NCI-H748 (cell line): ENCODE measurements around the gene GET3.

Source experiments
- DNase-seq: peaks from one replicate; lab custom pipeline; 2025; ENCODE audit not compliant: unreplicated experiment; lab: John Stamatoyannopoulos, UW

GET3 gene

DNA sequence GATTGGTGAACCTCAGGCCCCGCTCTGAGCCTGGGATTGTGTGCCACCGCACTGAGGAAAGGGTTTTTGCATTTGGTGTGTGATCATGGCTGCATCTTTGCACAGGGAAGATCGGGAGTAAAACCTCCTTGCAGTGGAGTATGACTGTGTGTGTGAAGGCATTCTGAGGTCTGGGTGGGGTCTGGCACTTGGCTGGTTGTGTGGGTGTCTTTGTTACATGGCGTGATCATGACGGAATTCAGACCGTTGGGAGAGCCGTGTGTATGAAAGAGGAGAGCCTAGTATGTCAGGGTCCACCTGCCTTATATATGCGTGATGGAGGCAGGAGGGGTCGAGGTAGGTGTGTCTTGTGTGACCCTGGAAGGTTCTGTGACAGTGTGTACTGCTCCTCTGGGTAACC is 13.6 kb downstream of the GET3 start:
- DNase-seq = no peak

DNA sequence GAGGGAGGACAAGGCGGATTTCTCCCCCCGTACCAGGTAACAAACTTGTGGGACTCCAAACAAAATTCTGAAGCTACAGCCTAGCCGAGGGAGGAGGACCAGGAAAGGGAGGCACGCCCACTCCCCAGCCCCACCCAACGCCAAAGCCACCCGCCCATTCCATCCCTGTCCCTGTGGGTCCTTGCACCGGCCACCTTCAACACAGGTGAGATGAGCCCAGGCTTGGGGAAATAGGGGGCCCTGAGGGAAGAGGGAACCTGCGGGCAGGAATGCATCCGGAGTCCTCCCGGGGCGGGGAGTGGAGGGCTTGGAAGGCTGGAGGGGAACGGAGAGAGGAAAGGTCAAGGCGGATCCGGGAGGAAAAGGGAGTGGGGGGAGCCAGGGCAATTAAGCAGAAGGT is 14.3 kb downstream of the GET3 start, which contains the start of gene BEST2:
Gene BEST2, plus strand, starts transcription at position 157 of the 400 bp plus-strand sequence. CDS start 802 bp downstream, outside the sequence.
- no peak for DNase-seq

DNA sequence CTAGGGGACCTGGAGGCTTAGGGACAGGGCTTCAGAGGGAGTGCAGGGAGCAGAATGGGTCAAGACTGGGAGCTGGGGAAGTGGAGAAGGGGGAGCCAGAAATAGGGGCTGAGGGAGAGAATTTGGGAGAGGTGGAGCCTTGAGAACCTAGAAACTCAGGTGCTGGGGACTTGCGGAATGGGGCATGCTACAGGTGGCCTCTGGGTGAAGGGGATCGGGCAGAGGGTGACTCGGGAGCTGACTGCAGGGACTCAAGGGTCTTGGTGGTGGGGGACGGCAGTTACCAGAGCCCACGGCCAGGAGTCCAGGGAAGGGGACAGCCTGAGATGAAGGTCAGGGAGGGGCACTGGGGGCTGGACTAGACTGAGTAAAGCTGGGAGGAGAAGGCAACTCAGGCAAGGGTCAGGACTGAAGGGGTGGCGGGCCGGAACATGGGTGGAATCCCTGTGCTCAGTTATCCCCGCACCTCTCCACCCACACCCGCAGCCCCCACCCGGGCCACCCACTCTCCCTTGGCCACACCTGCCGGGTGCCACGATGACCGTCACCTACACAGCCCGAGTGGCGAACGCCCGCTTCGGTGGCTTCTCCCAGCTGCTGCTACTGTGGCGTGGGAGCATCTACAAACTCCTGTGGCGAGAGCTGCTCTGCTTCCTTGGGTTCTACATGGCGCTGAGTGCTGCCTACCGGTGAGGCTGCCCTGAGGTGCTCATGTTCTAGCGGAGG is 14.9 kb downstream of the GET3 start:
- no peak for DNase-seq

DNA sequence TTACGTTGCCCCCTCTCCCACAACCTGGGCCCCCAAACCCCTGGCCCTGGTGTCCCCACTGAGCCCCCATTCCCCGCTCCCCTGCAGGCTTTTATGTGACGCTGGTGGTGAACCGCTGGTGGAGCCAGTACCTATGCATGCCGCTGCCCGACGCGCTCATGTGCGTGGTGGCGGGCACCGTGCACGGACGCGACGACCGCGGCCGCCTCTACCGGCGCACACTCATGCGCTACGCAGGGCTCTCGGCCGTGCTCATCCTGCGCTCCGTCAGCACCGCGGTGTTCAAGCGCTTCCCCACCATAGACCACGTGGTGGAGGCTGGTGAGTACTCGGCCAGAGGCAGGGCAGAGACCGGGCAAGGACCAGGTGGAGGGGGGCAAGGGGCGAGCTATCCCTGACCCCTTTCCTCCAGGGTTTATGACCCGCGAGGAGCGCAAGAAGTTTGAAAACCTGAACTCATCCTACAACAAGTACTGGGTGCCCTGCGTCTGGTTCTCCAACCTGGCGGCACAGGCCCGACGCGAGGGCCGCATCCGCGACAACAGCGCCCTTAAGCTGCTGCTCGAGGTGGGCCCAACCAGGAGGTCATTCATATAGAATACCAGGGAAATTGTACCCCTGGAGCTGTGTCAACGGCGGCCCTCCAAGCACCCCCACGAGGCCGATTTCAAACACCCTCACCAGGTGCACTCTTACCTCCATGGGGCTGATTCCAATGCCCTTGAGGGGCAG is 17.3 kb downstream of the GET3 start:
- no peak for DNase-seq

DNA sequence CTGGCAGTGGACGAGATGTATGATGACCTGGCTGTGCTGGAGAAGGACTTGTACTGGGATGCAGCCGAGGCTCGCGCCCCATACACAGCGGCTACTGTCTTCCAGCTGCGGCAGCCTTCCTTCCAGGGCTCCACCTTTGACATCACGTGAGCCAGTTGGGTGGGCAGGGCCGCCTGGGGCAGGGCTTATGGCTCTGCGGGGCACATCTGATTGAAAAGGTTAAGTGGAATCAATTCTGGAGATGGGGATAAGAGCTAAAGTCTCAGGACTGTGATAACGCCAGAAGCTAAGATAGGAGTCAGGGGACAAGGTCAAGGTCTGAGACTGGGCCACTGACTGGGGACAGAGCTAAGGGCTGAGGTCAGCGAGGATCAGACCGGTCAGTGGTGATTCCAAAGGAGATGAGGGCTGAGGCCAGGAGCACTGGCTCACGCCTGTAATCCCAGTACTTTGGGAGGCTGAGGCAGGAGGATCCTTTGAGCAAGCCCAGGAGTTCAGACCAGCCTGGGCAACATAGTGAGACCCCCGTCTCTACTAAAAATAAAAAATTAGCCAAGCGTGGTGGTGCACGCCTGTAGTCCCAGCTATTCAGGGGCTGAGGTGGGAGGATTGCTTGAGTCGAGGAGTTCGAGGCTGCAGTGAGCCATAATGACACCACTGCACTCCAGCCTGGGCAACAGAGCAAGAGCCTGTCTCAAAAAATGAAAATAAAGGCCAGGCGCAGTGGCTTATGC is 19.0 kb downstream of the GET3 start:
- no peak for DNase-seq

DNA sequence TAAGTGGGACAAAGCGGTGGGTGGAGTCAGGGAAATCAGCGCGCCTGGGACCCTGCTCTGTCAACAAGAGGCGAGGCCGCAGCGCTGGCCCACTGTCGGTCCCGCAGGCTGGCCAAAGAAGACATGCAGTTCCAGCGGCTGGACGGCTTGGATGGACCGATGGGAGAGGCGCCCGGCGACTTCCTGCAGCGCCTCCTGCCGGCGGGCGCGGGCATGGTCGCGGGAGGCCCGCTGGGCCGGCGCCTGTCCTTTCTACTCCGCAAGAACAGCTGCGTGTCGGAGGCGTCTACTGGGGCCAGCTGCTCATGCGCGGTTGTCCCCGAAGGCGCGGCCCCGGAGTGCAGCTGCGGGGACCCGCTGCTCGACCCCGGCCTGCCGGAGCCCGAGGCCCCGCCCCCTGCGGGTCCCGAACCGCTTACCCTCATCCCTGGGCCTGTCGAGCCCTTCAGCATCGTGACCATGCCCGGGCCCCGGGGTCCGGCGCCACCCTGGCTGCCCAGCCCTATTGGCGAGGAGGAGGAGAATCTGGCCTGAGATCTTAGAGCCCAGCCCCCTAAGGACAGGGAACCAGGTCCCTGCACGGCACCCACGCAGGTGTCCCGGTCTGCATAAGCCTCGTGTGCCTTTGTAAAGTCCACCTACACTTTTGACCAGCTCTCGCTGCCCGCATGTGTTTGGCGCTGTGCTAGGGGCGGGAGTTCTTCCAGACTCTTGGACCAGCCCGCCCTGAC is 20.4 kb downstream of the GET3 start:
- DNase-seq = peak; percentile 74

DNA sequence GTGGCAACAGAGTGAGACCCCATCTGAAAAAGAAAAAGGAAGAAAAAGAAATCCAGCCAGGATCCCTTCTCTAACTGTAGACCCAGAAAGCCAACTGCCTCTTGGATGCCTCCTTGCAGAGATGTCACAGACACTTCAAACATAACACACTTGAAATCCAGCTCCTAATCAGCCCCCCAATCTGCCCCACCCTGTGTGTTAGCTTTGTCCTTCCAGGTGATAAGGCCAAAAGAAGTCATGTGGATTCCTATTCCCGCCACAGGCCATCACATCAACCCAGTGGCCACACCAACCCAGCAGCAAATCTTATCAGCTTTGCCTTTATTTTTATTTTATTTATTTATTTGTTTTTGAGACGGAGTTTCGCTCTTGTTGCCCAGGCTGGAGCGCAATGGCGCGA is 22.4 kb downstream of the GET3 start:
- no peak for DNase-seq

DNA sequence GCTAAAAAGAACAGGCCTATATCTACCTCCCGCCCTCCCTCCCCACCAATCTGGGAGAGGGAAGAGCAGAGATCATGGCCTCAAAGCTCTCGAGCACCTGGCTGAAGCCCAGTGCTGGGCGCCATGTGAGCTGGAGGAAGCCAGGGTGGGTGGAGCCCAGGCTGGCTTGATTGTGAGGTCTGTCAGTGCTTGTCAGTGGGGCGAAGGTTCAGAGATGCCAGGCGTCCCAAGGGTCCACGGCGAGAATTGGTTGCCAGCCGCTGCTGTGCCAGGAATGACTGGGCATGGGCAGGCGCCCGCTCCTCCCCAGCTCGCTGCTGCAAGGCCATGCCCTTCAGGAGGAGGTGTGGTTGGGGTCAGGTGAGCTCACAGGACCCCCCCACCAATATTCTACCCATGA is 25.8 kb downstream of the GET3 start:
- no peak for DNase-seq

DNA sequence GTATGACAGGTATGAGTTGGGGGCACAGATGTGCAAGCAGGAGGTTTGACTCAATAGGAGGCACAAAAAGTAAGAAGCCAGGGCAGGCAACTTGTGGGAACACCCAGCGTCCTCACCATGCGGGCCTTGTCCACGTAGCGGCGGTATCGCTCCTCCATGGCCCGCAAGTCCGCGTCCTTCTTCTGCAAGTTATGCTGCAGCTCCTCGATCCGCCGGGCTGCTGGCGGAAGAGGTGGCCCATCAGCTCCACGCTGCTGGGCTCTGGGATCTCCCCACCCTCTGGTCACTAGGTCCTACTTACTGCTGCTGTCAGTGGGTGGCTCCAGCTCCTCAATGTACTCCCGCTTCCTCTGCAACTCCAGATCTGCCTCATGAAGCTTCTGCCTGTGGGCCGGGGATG is 27.4 kb downstream of the GET3 start:
- DNase-seq = no peak

DNA sequence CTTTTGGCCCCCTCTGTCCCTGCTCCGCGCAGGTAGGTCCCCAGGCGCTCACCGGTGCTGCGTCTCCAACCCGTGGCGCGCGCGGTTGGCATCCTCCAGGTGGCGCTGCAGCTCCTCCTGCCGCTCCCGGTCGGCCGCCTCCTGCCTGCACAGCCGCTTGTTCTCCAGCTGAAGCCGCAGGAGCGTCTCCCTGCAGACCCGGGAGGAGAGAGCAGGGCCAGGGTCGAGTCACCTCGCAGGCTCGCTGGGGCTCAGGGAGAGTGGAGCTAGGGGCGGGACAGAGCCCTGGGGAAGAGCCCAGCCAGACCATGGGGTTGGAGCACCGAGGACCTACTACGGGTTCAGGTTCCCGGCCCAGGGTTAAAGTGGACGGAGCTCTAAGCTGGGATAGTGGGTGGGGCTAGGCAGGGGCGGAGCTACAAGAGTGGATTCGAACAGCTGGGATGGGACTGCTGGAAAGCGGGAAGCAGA is 28.8 kb downstream of the GET3 start:
- DNase-seq = peak; percentile 66

DNA sequence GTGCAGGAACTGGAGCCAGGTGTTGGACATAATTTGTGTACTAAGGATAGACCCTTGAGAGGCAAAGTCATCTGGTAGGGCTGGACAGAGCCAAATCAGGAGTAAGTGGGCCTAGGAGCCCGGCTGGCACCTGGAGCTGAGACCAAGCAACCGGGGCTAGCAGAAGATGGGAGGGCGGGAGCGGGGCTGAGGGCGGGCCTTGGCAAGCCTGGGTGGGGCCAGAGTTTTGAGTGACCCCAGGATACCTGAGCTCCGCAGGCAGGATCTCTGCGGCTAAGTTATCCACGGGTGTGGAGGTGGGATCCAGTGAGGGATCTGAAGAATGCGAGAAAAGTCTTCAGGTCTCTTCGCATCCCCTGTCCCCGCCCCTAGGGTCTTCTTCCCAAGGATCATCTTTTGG is 29.9 kb downstream of the GET3 start:
- DNase-seq = no peak

DNA sequence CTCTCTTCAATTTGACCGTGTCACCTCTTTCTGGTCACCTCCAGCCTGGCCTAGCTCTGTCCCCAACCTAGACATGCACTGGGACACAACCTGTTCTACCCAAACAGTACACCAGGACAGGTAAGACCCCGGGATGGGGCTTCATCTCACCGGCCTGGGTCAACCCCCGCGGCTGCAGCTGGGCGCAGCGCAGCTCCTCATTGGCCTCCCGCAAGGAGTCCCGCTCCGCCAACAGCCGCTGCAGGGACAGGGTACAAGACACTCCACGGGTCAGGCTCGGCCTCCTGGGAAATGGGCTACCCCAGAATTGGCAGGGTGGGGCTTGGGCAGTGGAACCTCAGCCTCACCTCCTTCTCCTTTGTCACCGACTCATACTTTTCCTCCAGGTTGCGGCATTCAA is 30.4 kb downstream of the GET3 start:
- no peak for DNase-seq

DNA sequence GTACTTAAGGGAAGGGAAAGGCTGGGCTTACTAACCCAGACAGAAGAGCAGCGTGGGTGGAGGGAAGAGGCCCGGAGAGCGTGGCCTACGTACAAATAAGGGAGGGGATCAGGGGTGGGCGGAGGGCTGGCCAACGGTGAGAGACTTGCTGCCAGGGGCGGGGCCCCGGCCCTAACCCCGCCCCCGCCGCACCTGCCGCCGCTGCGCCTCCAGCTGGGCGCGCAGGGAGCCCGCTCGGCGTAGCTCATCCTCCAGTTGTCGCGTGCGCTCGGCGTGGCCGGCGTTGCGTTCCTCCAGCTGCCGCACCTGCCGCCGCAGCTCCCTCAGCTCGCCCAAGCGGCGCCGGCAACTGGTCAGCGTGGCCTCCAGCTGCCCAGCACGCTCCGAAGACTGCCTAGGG is 32.4 kb downstream of the GET3 start:
- DNase-seq = peak; percentile 92

DNA sequence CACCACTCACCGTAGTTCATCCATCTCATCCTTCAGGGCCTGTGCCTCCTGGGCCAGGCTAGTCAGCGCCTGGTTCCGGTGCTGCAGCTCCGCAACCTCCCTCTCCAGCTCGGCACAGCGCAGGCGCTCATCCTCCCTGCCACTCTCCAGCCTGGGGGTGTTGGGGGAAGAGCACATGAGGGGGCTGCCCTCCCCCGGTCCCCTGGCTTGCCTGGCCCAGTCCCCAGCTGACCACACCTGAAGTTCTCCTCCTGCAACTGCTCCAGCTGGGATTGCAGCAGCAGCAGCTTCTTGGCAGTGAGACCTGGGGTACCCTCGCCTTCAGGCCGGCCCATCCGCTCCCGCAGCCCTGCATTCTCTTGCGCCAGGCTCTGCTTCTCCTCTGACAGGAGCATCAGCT is 33.6 kb downstream of the GET3 start:
- no peak for DNase-seq

DNA sequence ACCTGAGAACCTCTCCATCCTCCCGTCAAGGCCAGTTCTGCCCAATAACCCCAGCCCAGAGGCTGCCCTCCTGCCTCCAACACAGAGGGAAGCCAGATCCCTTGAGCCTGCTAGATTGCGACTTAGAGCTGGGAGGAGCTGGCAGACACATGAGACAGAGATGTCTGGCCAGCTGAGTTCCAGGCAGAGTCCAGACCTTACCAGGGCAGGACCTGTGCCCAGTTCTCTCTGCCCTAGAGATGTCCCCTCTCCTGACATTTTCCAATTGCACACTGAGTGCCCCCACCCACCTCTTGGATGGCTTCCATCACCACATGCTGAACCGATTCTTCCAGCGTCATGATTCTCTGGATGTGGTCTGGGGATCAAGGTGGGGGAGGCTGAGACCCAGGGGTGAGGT is 35.0 kb downstream of the GET3 start:
- no peak for DNase-seq

DNA sequence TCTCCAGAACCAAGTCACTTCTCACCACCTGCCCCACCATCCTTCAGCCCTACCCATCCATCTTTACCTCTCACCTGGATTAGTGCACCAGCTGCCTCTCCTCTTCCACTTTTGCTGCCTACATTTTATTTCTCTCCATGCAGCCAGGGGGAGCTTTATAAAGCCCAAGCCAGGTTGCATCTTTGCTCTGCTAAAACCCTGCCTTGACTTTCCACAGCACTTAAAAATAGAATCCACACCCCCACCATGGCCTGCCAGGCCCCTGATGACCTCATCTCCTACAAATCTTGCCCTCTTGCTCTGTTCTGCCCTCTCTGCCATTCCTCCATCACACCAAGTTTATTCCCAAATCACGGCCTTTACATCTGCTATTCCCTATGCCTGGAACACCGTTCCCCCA is 36.3 kb downstream of the GET3 start:
- no peak for DNase-seq

DNA sequence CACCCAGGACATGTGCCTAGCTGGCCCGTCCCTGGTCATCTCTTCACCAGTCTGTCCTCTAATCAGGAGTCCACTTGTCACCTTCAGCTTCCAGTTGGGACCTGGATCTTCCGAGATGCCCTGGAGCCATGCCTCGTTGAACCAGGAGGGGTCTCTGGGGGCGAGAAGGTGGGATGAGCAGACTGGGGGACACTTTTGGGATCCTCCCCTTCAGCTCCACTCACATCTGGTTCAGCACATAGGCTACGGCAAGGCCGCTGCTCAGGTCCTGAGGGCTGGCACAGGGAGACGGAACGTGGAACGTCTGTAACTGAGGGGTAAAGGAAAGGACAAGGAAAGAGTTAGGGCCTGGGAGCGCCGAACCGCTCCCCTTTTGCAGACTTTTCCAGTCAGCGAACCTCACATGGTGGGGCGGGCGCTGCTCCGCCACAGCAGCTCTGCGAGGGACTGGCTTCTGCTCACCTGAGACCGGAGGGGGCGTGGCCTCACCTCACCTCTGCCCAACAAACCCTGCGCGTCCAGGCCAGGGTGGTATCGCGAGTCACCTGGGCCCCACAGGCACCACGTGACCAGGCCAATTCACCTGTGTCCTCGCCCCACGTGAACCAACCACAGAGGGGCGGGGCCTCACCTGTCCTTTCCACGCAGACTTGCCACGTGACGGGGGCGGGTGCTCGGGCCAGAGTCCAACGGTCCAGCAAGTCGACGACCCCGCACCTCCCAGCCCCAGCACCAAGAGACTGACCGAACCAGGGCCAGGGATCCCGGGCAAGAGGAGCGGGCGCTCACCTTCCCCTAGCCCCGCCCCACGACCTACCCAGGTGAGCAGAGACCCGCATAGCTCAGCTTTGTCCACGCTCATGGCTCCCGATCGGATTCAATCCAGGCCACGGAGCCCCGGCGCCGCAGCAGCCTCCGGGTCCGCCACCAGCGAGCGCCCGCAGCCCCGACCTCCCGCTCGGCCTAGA is 37.6 kb downstream of the GET3 start, which contains the start of gene HOOK2:
Gene HOOK2, minus strand, starts transcription at position 965 of the 968 bp plus-strand sequence. Its CDS starts 103 bp downstream, at position 862.
- peak; percentile 92 for DNase-seq

DNA sequence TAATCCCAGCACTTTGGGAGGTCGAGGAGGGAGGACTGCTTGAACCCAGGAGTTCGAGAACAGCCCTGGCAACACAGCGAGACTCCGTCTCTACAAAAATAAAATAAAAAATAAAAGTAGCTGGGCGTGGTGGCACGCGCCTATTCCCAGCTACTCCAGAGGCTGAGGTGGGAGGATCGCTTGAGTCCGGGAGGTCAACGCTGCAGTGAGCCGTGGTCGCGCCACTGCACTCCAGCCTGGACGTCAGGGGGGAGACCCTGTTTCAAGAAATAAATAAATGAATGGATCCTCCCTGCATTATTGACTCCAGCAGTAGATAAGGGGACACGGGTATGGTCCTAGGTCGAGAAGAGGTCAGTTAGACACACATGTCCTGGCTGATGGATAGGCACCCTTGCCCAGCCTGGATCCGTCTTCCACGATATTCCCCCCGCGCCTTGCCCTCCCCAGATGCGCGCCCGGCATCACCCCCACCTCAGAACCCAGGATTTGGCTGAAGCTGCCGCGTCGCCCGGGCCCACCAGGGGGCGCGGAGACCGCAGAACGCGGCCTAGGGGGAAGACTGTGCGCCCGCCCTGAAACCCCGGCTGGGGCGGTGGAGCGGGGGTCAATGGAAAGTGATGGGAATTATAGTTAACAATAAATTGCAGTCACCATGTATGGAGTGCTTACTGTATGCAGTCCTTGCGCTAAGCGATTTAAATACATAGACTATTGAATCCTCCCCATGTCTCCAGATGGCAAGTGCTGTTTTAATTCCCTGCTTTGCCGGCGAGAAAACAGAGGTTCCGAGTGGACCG is 40.1 kb downstream of the GET3 start:
- DNase-seq = peak; percentile 78
